AG10803 (cell line): ENCODE results near the gene AIFM2.
A peak's percentile ranks its signal among the peaks of the same experiment; 100 is the strongest.

Source experiments
- DNase-seq: peaks from one replicate; pipeline ENCODE4 v3.0.0; 2010; ENCODE audit warnings: low read depth
- H3K4me3 ChIP-seq: 2 replicates; pipeline ENCODE4 v1.5.1; 2011; ENCODE audit warnings: mild to moderate bottlenecking, low read length, control low read depth
- CTCF ChIP-seq: conservative IDR thresholded peaks from 2 replicates; pipeline ENCODE4 v1.5.1; 2011; ENCODE audit warnings: mild to moderate bottlenecking, low read length, control low read depth, inconsistent platforms

The AIFM2 gene

DNA sequence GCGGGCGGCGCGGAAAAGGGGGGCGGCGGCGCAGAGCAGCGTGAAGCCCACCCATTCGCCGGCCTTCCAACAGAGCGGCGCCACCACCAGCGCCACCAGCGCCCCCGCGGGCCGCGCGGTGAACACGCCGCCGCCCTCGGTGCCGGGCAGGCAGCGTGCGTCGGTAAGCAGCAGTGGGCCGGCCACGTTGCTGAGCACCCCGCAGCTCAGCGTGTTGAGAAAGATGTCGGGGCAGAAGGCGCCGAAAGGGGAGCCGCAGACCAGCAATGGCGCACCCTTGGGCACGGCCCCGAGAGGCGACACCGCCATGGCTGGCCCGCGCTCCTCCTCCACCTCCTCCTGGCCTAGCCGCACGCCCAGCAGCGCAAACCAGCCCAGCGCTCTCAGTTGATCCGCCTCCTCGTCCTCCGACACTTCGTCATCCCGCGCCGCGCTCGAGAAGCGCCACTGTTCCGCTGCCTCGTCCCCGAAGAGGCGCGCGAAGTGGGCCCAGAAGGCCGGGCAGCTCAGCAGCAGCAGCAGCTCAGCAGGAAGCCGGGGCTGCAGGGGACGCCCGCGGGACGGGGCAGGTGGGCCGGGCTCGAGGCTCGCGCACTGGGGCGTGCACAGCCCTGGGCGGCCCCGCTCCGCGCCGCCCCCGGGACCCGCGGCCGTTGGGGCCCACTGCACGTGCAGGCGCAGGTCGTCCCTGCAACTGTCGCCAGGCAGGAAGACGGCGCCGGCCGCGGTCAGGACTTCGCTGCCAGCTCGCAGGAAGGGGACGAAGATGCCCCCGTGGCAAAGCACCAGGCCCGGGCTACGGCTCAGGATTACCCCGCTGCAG lies 13.3 kb upstream of the AIFM2 start:
- DNase-seq = peak; percentile 54
- peak overlapping the region; percentile 65 for H3K4me3 ChIP-seq
- peak; percentile 22; the same call in 1 of the 2 replicates for TF ChIP-seq CTCF

DNA sequence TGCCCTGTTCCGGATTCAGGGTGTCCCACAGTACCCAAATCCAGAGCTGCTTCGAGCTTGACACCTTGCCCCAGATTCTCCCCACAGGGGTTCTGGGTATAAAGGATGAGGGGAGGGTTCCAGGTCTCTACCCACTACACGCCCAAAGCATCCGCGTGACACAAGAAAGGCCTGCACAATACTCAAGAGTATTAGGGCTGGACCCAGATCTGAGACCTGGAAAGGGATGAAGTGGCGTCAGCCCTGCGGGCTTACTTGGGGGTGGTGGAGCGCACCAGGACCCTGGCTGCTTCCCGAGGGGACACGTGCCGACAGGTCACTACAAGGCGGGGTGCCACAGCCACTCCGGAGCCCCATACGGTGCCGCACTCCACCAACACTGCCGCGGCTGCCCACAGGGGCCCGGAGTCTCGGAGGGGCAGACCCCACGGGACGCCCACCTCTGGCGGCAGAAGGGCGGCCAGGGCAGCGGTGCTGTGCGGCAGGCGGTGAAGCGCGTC lies 12.6 kb upstream of the AIFM2 start:
- no peak for TF ChIP-seq CTCF
- DNase-seq = peak; percentile 9
- H3K4me3 ChIP-seq = peak overlapping the region; percentile 65

DNA sequence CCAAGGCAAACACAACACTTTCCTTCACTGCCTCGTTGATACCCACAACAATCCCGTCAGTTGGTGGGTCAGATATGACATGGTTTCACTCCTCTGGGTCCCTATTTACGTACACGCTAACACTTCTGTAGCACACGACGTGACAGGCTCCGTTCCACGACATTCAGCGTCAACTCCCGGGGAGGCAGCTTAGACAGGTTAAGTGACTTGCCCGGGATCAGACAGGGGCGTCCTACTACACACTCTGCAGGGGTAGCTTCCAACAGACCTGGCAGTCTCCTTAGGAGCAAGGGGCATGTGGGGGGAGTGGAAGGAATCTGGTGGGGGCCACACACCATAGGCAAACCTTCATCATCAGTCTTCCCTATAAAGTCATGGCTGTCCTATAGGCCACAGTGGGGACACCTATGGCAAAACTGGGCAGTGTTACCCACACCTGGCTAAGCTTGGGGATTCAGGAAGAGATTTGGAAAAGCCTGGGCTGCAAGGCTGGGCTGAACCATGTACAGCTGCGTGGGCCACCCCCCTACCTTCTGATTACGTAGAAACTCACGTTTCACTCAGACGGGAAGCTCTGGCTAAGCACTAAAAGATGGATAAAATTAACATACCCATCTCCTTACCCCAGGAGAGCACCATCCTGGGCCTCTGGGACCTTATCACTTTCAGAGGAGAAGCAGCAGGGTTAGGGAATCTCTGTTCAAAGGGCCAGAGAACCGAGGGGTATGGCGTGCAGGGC lies 11.9 kb upstream of the AIFM2 start:
- no peak for TF ChIP-seq CTCF
- H3K4me3 ChIP-seq = no peak overlapping the region
- DNase-seq = no peak

DNA sequence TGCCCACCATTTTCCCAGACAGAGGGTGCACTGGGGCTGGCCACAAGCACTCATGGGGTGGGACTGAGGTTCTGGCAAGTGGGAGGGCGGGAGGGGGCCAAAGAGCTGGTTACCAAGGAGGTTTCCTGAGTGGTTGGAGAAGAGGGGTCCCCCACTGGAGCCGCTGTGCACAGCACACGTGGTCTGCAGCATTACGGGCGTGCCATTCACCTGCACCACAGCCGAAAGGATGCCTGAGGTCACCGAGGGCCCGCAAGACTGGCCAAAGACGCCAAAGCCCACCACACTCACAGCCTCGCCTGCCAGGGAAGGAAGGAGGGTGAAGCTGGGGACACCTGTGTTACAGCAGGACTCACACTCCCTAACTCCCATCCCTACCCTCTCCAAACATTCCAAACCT lies 9.9 kb upstream of the AIFM2 start:
- TF ChIP-seq CTCF = no peak
- no peak for DNase-seq
- no peak overlapping the region for H3K4me3 ChIP-seq

DNA sequence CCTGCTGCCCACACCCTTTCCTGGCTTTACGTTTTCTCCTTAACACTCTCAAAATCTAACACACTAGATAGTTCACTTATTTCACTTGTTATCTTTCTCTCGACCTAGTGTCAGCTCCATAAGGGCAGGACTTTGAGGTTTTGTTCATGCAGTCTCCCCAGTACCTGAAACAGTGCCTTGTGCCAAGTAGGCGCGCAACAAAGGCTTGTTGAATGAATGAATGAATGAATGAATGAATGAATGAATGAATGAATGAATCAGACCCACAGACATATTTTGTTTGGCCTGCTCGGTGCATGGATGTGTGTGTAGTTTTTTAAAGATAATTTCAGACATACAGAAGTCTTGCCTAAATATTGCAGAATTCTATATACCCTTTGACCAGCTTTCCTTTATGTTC lies 7.7 kb upstream of the AIFM2 start:
- no peak overlapping the region for H3K4me3 ChIP-seq
- no peak for DNase-seq
- TF ChIP-seq CTCF = no peak

DNA sequence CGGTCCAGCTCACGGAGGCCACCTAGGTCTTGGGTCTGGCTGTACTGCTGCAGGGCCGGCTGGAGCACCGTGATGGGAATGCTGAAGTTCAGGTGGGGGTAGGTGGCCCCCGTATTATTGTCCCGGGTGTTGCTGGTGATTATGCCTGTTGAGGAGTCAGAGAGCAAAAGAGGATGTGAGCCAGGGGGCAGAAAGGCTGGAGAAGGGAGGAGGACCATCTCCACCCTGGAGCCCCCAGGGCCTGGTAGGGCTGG lies 7.3 kb upstream of the AIFM2 start:
- no peak overlapping the region for H3K4me3 ChIP-seq
- no peak for DNase-seq
- TF ChIP-seq CTCF = no peak
